HG02870 (cell line): Measurements from ENCODE around the gene LLGL2.

Experiments
- ATAC-seq: cut with Tn5 transposase; IDR thresholded peaks from one replicate; pipeline ENCODE4 v1.9.1; 2021; ENCODE audit warnings: mild to moderate bottlenecking, moderate library complexity; ENCODE audit not compliant: unreplicated experiment

LLGL2 gene

GRCh38 chr17:75549246-75550138 lies 24.0 kb downstream of the LLGL2 start:
- ATAC-seq, result no peak

GRCh38 chr17:75550139-75550465 lies 24.6 kb downstream of the LLGL2 start:
- ATAC-seq, result no peak

GRCh38 chr17:75551266-75551665 lies 25.8 kb downstream of the LLGL2 start:
- no peak for ATAC-seq

- ATAC-seq, result no peak
These were observed 27.2 kb downstream of the LLGL2 start for GRCh38 chr17:75552425-75553294.

- ATAC-seq, result no peak
These were observed 28.0 kb downstream of the LLGL2 start for GRCh38 chr17:75553295-75554110.

- ATAC-seq, result no peak
These were observed 30.2 kb downstream of the LLGL2 start for GRCh38 chr17:75555679-75556153.

GRCh38 chr17:75557075-75557851 lies 31.8 kb downstream of the LLGL2 start:
- ATAC-seq, result no peak

- no peak for ATAC-seq
These were observed 32.6 kb downstream of the LLGL2 start for GRCh38 chr17:75557852-75558665.

GRCh38 chr17:75558666-75559530 lies 33.4 kb downstream of the LLGL2 start:
- ATAC-seq, result no peak

- ATAC-seq, result no peak
These were observed 34.5 kb downstream of the LLGL2 start for GRCh38 chr17:75559958-75560533.

GRCh38 chr17:75561927-75562603 lies 36.6 kb downstream of the LLGL2 start:
- ATAC-seq, result no peak

- no peak for ATAC-seq
These were observed 37.7 kb downstream of the LLGL2 start for GRCh38 chr17:75563063-75563758.

- no peak for ATAC-seq
These were observed 38.7 kb downstream of the LLGL2 start for GRCh38 chr17:75564195-75564594.

GRCh38 chr17:75565066-75565465 lies 39.6 kb downstream of the LLGL2 start:
- ATAC-seq, result no peak

GRCh38 chr17:75565618-75566017 lies 40.1 kb downstream of the LLGL2 start:
- ATAC-seq, result no peak

- no peak for ATAC-seq
These were observed 40.9 kb downstream of the LLGL2 start for GRCh38 chr17:75566416-75566815.

- ATAC-seq, result no peak
These were observed 41.3 kb downstream of the LLGL2 start for GRCh38 chr17:75566834-75567233.
